ENCODE data around the gene SYNE2. TPM values are rescaled to one million over a fixed set of nuclear protein-coding genes. Genes with fewer than 3 reads are reported as not detected.

Gene SYNE2
- total RNA-seq, 4 donors from 2014 or later, result 65.8 to 174 (median 126) TPM

DNA sequence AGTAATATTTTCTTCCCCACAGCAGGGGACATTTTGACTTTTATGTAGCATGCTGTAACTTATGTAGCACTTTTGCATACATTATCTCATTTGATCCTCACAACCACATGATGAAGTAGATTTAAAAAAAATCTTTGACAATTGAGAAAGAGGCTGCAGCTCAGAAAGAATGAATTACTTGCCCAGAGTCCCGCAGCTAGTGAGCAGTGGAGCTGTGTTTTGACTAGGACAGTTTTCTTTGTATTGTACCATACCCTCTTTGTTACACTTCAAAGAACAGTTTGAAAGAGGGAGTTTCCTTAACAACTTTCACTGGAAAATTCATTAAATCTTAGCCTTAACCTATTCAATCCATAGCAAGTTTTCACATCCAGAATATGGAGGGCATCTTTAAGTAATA lies 58.6 kb downstream of the SYNE2 start:
- ATAC-seq, result no peak
- TF ChIP-seq EP300 (IDR thresholded peaks at IDR 0.05), result no peak
- Histone ChIP-seq H3K9me3 (no peaks in the 10 kb centered on the region), H3K36me3 (peaks cover 0 to 10% of the 10 kb centered on the region in 2 donors), H3K4me1 (peaks cover 0 to 32% (median 0%) of the 10 kb centered on the region in 3 donors), H3K4me3 (no peak overlapping the region), H3K27me3 (no peaks in the 10 kb centered on the region), H3K27ac (no peak overlapping the region)
- WGBS, 2 donors (ENCODE audit: low coverage in 1 of 2), result 82 to 85% methylated on average over 1 of the region's 1 CpG

GRCh38 chr14:63912286-63912685 lies 59.5 kb downstream of the SYNE2 start:
- Histone ChIP-seq H3K27ac (no peak overlapping the region), H3K27me3 (no peaks in the 10 kb centered on the region), H3K4me3 (no peak overlapping the region), H3K36me3 (peaks cover 0 to 10% of the 10 kb centered on the region in 2 donors), H3K4me1 (peaks cover 0 to 32% (median 0%) of the 10 kb centered on the region in 3 donors), H3K9me3 (no peaks in the 10 kb centered on the region)
- no peak for ATAC-seq
- TF ChIP-seq EP300 (IDR thresholded peaks at IDR 0.05) (no peak), POLR2AphosphoS5 (IDR thresholded peaks at IDR 0.05) (no peak), POLR2A (IDR thresholded peaks at IDR 0.05) (no peak), CTCF (IDR thresholded peaks at IDR 0.05) (no peak)
- WGBS, 2 donors (ENCODE audit: low coverage in 1 of 2), result 86 to 100% methylated on average over 1 of the region's 1 CpG

DNA sequence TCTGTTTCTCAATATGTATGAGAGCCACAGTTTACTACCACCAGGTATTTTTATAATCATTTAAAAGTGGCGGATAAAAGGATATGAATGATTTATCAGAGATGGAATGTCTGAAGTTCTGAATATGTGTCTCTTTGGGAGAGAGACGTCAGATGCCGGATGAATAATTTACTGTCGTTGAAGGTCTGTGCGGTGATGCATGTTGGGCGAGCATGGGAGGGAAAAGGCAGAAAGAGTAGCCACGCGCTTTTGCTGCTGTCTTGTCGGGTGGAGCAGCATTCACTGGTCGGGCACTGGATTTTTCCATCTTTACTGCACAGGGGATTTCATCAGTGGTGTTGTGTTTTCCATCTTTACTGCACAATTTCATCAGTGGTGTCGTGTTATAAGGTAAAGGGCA lies 65.6 kb downstream of the SYNE2 start:
- Histone ChIP-seq H3K27ac (no peak overlapping the region), H3K9me3 (no peaks in the 10 kb centered on the region), H3K27me3 (no peaks in the 10 kb centered on the region), H3K36me3 (no peaks in the 10 kb centered on the region), H3K4me3 (no peak overlapping the region), H3K4me1 (peaks cover 0 to 14% (median 0%) of the 10 kb centered on the region in 3 donors)
- 90 to 91% methylated on average over 11 of the region's 11 CpGs for WGBS, 2 donors (ENCODE audit: low coverage in 1 of 2)
- TF ChIP-seq CTCF (IDR thresholded peaks at IDR 0.05), result no peak
- no peak for TF ChIP-seq POLR2A (IDR thresholded peaks at IDR 0.05)
- TF ChIP-seq EP300 (IDR thresholded peaks at IDR 0.05), result no peak
- no peak for TF ChIP-seq POLR2AphosphoS5 (IDR thresholded peaks at IDR 0.05)
- no peak for ATAC-seq

DNA sequence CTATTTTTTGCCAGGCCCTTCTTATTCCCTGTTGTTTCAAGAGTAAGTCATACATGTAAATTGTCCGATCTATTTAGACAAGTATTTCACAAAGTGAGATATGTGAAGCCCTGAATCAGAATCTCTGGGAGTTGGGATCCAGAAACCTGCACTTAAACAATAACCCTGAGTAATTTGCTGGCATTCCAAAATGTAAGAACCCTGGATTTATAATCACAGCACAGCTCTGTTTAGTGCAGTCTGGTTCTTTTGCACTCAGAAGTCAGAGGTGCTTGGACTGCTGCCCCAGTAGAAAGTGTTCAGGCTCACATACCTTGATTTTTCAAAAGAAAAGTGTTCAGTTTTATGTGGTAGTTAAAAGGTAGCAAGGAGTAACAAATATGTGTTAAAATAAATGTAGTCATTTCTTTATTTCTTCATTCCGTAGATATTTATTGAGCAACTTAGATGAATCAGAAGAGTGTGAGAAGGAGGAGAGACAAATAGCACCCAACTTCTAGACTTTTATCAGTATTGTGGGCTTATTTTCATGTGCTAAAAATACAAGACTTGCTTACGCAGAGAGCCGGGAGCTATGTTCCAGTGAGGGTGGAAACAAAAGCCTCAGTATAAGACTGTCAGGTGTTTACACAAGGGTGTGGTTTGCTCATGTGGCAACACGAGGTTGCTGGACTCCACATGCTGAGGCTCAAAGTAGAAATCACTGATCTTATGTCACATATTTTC lies 70.1 kb downstream of the SYNE2 start:
- ATAC-seq, result peak; percentile 84
- Histone ChIP-seq H3K4me3 (no peak overlapping the region), H3K36me3 (no peaks in the 10 kb centered on the region), H3K27ac (peak overlapping the region; percentile 52 to 80 (median 69)), H3K4me1 (peaks cover 0 to 20% (median 0%) of the 10 kb centered on the region in 3 donors), H3K9me3 (no peaks in the 10 kb centered on the region), H3K27me3 (no peaks in the 10 kb centered on the region)
- WGBS, 2 donors (ENCODE audit: low coverage in 1 of 2), result 24 to 36% methylated on average over 5 of the region's 5 CpGs
- no peak for TF ChIP-seq POLR2A (IDR thresholded peaks at IDR 0.05)
- peak; percentile 62 for TF ChIP-seq EP300 (IDR thresholded peaks at IDR 0.05)
- TF ChIP-seq POLR2AphosphoS5 (IDR thresholded peaks at IDR 0.05), result peak; percentile 50

GRCh38 chr14:63923422-63923752 lies 70.6 kb downstream of the SYNE2 start:
- H3K4me3 ChIP-seq, result no peak overlapping the region
- H3K27me3 ChIP-seq, result no peaks in the 10 kb centered on the region
- H3K9me3 ChIP-seq, result no peaks in the 10 kb centered on the region
- TF ChIP-seq POLR2AphosphoS5 (IDR thresholded peaks at IDR 0.05) (no peak), EP300 (IDR thresholded peaks at IDR 0.05) (no peak), CTCF (IDR thresholded peaks at IDR 0.05) (no peak), POLR2A (IDR thresholded peaks at IDR 0.05) (no peak)
- no peaks in the 10 kb centered on the region for H3K36me3 ChIP-seq
- H3K4me1 ChIP-seq, result peaks cover 0 to 20% (median 0%) of the 10 kb centered on the region in 3 donors
- ATAC-seq, result no peak
- H3K27ac ChIP-seq, result peak overlapping the region; percentile 37 to 80 (median 69)

DNA sequence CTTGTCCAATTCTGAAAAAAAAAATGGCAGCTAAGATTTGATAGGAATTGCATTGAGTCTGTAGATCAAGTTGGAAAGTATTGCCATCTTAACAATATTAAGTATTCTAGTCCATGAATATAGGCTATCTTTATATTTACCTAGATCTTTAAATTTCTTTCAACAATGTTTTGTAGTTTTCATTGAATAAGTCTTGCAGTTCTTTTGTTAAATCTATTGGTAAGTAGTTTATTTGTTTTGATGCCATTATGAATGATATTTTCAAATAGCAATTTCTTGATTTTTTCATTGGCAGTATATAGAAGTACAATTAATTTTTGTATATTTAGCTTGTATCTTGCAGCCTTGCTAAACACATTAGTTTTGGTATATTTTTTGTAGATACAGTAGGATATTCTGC lies 71.6 kb downstream of the SYNE2 start:
- no peak for ATAC-seq
- TF ChIP-seq EP300 (IDR thresholded peaks at IDR 0.05) (no peak), CTCF (IDR thresholded peaks at IDR 0.05) (no peak), POLR2AphosphoS5 (IDR thresholded peaks at IDR 0.05) (no peak), POLR2A (IDR thresholded peaks at IDR 0.05) (no peak)
- Histone ChIP-seq H3K4me1 (peaks cover 0 to 20% (median 0%) of the 10 kb centered on the region in 3 donors), H3K4me3 (no peak overlapping the region), H3K27me3 (no peaks in the 10 kb centered on the region), H3K36me3 (no peaks in the 10 kb centered on the region), H3K27ac (no peak overlapping the region), H3K9me3 (no peaks in the 10 kb centered on the region)

Data from gastroesophageal sphincter (tissue), 4 donors.